Sigmoid colon (tissue), 4 donors: Measurements from ENCODE around the gene KATNB1.

Source experiments
- CTCF ChIP-seq, 4 experiments: fragments of 450-650 bp in 3 of 4; fragments of 200-600 bp in 1 of 4; IDR thresholded peaks; one replicate each; pipeline ENCODE4 v1.5.1; 2016 to 2019; ENCODE audit warnings: antibody characterized with exemption in 4 of 4, mild to moderate bottlenecking in 3 of 4, moderate library complexity in 2 of 4
- EP300 ChIP-seq, 4 donors: sonication (generic); formaldehyde crosslinking; IDR thresholded peaks; one replicate each; pipeline ENCODE4 v1.6.1; 2017; ENCODE audit warnings: antibody characterized with exemption in 4 of 4
- POLR2A ChIP-seq, 2 donors: fragments of 450-650 bp; IDR thresholded peaks; one replicate each; pipeline ENCODE4 v1.6.1; 2016; ENCODE audit warnings: antibody characterized with exemption in 2 of 2, mild to moderate bottlenecking in 2 of 2, moderate library complexity in 2 of 2
- POLR2AphosphoS5 ChIP-seq, 4 donors: sonication (generic); formaldehyde crosslinking; IDR thresholded peaks; one replicate each; pipeline ENCODE4 v1.6.1; 2017; ENCODE audit warnings: antibody characterized with exemption in 4 of 4

GRCh38 chr16:57732037-57732436 is 3.5 kb upstream of the KATNB1 start:
- TF ChIP-seq CTCF (IDR thresholded peaks at IDR 0.05) (no peak), POLR2AphosphoS5 (IDR thresholded peaks at IDR 0.05) (no peak), POLR2A (IDR thresholded peaks at IDR 0.05) (no peak), EP300 (IDR thresholded peaks at IDR 0.05) (no peak)
